Kidney (tissue), 14 donors: Measurements from ENCODE around the gene ABCG1. TPM values are rescaled to one million over a fixed set of nuclear protein-coding genes. Genes with fewer than 3 reads are reported as not detected.

ENCODE experiments used
- DNase-seq, 5 donors: peaks; one replicate each; pipeline ENCODE4 v3.0.0-alpha.2; 2013 to 2020
- FAIRE-seq: peaks from 2 replicates; lab custom pipeline; 2012; peaks lifted over from hg19 to GRCh38; lab: Jason Lieb, UNC
- H3K27ac ChIP-seq, 2 donors: one replicate each; pipeline ENCODE4 v1.7.0; 2013; ENCODE audit warnings: low read depth in 2 of 2, low read length in 2 of 2, inconsistent platforms in 1 of 2
- H3K27me3 ChIP-seq: one replicate; pipeline ENCODE4 v1.7.1; 2013; ENCODE audit warnings: low read length, inconsistent platforms; ENCODE audit not compliant: control insufficient read depth, insufficient read depth
- H3K36me3 ChIP-seq, 3 donors: one replicate each; pipeline versions ENCODE4 v1.7.0 to v1.7.1; 2013; ENCODE audit warnings: low read length in 3 of 3, control low read depth in 1 of 3, inconsistent platforms in 1 of 3; ENCODE audit not compliant: insufficient read depth in 3 of 3, control insufficient read depth in 2 of 3
- H3K4me1 ChIP-seq, 3 donors: one replicate each; pipeline versions ENCODE4 v1.7.0 to v1.7.1; 2013; ENCODE audit warnings: low read length in 3 of 3, inconsistent platforms in 1 of 3, low read depth in 1 of 3; ENCODE audit not compliant: control insufficient read depth in 2 of 3, insufficient read depth in 2 of 3
- H3K4me3 ChIP-seq, 3 donors: one replicate each; pipeline versions ENCODE4 v1.7.0 to v1.8.1; 2013; ENCODE audit warnings: low read length in 3 of 3, control low read depth in 1 of 3, inconsistent platforms in 1 of 3
- H3K9ac ChIP-seq, 3 donors: one replicate each; pipeline versions ENCODE4 v1.7.0 to v1.7.1; 2013; ENCODE audit warnings: low read length in 3 of 3, control low read depth in 1 of 3, inconsistent platforms in 1 of 3
- H3K9me3 ChIP-seq, 3 donors: one replicate each; pipeline versions ENCODE4 v1.7.0 to v1.7.1; 2013; ENCODE audit warnings: low read length in 3 of 3, control low read depth in 1 of 3, inconsistent platforms in 1 of 3; ENCODE audit not compliant: control insufficient read depth in 2 of 3, insufficient read depth in 1 of 3
- CTCF ChIP-seq: IDR thresholded peaks from 3 replicates; pipeline ENCODE4 v1.5.1; 2012; ENCODE audit warnings: mild to moderate bottlenecking, moderate library complexity, borderline replicate concordance; ENCODE audit not compliant: insufficient read depth; ENCODE audit errors: extremely low read depth
- intact Hi-C: fragments of 100-400 bp; cut with DNase I; formaldehyde crosslinking; loops from one replicate; pipeline ENCODE4 v1.11.1; 2022
- polyA plus RNA-seq: library from polyadenylated mRNA; stranded (reverse); fragments of 350-450 nt; fragmentation: Illumina TruSeq; extraction: RNeasy Lipid Tissue Mini Kit (QIAGEN cat#74804); gene quantifications from one replicate; pipeline ENCODE4 v1.2.3, GENCODE V29; 2014; ENCODE audit warnings: low read depth, low replicate concordance; ENCODE audit not compliant: insufficient read depth
- total RNA-seq: library from RNA; stranded (reverse); fragmentation: NEBNext Ultra II Directional; extraction: Animal tissue kit (Norgen Biotek cat#: 25700); gene quantifications from one replicate; pipeline ENCODE4 v1.2.1, GENCODE V29; 2021
- donor health status: control.
- donor health status: control.
- donor health status: control.
- donor health status: control.
- donor health status: control.
- donor health status: DM: yes; HTN: yes; CAD: no.
- donor health status: Normal renal cell carcinoma (clear cell type).

The ABCG1 gene
- total and polyA plus RNA-seq, 2 donors from 2014 or later, result 5.6 to 27.6 TPM

GRCh38 chr21:42226626-42227025 is 7.7 kb downstream of the ABCG1 start:
- no peak for FAIRE-seq

GRCh38 chr21:42227909-42228708 is 9.2 kb downstream of the ABCG1 start:
- Histone ChIP-seq H3K27me3 (no peaks in the 10 kb centered on the region), H3K9ac (no peak overlapping the region), H3K27ac (no peak overlapping the region), H3K9me3 (no peaks in the 10 kb centered on the region), H3K4me3 (no peak overlapping the region), H3K4me1 (peaks cover 3 to 23% (median 10%) of the 10 kb centered on the region in 3 donors), H3K36me3 (no peaks in the 10 kb centered on the region)
- FAIRE-seq (no peak), DNase-seq (peak in 2 of 5 donors; percentile 60 to 95)
- TF ChIP-seq CTCF, result no peak
- intact Hi-C loops, result no loop called here

More at GRCh38 chr21:42226626-42227025, 7.7 kb downstream of the ABCG1 start:
- intact Hi-C loops, result no loop called here
- Histone ChIP-seq H3K36me3 (no peaks in the 10 kb centered on the region), H3K9ac (no peak overlapping the region), H3K4me1 (peaks cover 0 to 16% (median 4%) of the 10 kb centered on the region in 3 donors), H3K9me3 (no peaks in the 10 kb centered on the region), H3K27ac (no peak overlapping the region), H3K27me3 (no peaks in the 10 kb centered on the region), H3K4me3 (no peak overlapping the region)
- no peak for DNase-seq
- no peak for TF ChIP-seq CTCF

GRCh38 chr21:42228709-42229220 is 9.8 kb downstream of the ABCG1 start:
- no peak overlapping the region for H3K4me3 ChIP-seq
- DNase-seq (peak in 2 of 5 donors; percentile 32 to 77), FAIRE-seq (no peak)
- H3K27me3 ChIP-seq, result no peaks in the 10 kb centered on the region
- TF ChIP-seq CTCF, result no peak
- no peak overlapping the region for H3K27ac ChIP-seq
- H3K9ac ChIP-seq, result no peak overlapping the region
- peaks cover 8 to 30% (median 15%) of the 10 kb centered on the region in 3 donors for H3K4me1 ChIP-seq
- no peaks in the 10 kb centered on the region for H3K36me3 ChIP-seq
- intact Hi-C loops, result no loop called here
- no peaks in the 10 kb centered on the region for H3K9me3 ChIP-seq
